T1000 (cell line): Measurements from ENCODE around the gene ITPKB.
"Not testable (repeated sequence)": the region's sequence is repeated elsewhere in the genome, so short reads cannot be mapped to it uniquely, and the experiment has no call there.

Source experiments
- DNase-seq: peaks from one replicate; lab custom pipeline; 2025; ENCODE audit warnings: mixed read lengths; lab: John Stamatoyannopoulos, UW

ITPKB gene

GRCh38 chr1:226602186-226603021, 136.7 kb downstream of the ITPKB start:
- no peak for DNase-seq

- no peak for DNase-seq
These were observed 137.6 kb downstream of the ITPKB start for GRCh38 chr1:226601456-226601855.

GRCh38 chr1:226600254-226600653, 138.8 kb downstream of the ITPKB start:
- no peak for DNase-seq

GRCh38 chr1:226599636-226600238, 139.3 kb downstream of the ITPKB start:
- DNase-seq: no peak

- not testable (repeated sequence) for DNase-seq
These were observed 140.1 kb downstream of the ITPKB start for GRCh38 chr1:226598955-226599354.

- DNase-seq: no peak
These were observed 140.6 kb downstream of the ITPKB start for GRCh38 chr1:226598455-226598849.

- no peak for DNase-seq
These were observed 141.2 kb downstream of the ITPKB start for GRCh38 chr1:226597616-226598454.

GRCh38 chr1:226596531-226597165, 142.4 kb downstream of the ITPKB start:
- DNase-seq: no peak

GRCh38 chr1:226593541-226593940, 145.5 kb downstream of the ITPKB start:
- DNase-seq: no peak

GRCh38 chr1:226590614-226591013, 148.5 kb downstream of the ITPKB start:
- DNase-seq: no peak

- DNase-seq: no peak
These were observed 149.9 kb downstream of the ITPKB start for GRCh38 chr1:226589008-226589733.

- DNase-seq: no peak
These were observed 150.6 kb downstream of the ITPKB start for GRCh38 chr1:226588484-226588883.

GRCh38 chr1:226586650-226587422, 152.2 kb downstream of the ITPKB start:
- DNase-seq: no peak

- no peak for DNase-seq
These were observed 153.0 kb downstream of the ITPKB start for GRCh38 chr1:226586116-226586515.

- DNase-seq: no peak
These were observed 154.9 kb downstream of the ITPKB start for GRCh38 chr1:226584164-226584563.

GRCh38 chr1:226582966-226583365, 156.1 kb downstream of the ITPKB start:
- no peak for DNase-seq
